H1 (cell line): ENCODE results near the gene MEN1. TPM values are rescaled to one million over a fixed set of nuclear protein-coding genes. Genes with fewer than 3 reads are reported as not detected.

Source experiments
- BCL11A ChIP-seq, 2 experiments: IDR thresholded peaks; one replicate each; pipeline ENCODE4 v1.6.1; 2011; ENCODE audit warnings: low read depth in 2 of 2, low read length in 2 of 2, mild to moderate bottlenecking in 2 of 2
- EZH2 ChIP-seq: fragments of 200-600 bp; sonication (generic); IDR thresholded peaks from 2 replicates; pipeline ENCODE4 v1.7.1; 2012; ENCODE audit warnings: low read depth, mild to moderate bottlenecking, moderate library complexity, low read length, inconsistent platforms; ENCODE audit not compliant: severe bottlenecking
- JUND ChIP-seq: IDR thresholded peaks from 2 replicates; pipeline ENCODE4 v1.6.1; 2011; ENCODE audit warnings: mild to moderate bottlenecking, improper control_type of control experiment, low read length
- PHF8 ChIP-seq: fragments of 200-600 bp; sonication (generic); conservative IDR thresholded peaks from 2 replicates; pipeline ENCODE4 v1.7.1; 2012; ENCODE audit warnings: low read depth, mild to moderate bottlenecking, inconsistent platforms, low read length, moderate library complexity
- POLR2AphosphoS5 ChIP-seq: IDR thresholded peaks from 2 replicates; pipeline ENCODE4 v1.6.1; 2011; ENCODE audit warnings: low read depth, low read length
- RBBP5 ChIP-seq: IDR thresholded peaks from 2 replicates; pipeline ENCODE4 v1.7.1; 2012; ENCODE audit warnings: low read depth, mild to moderate bottlenecking, inconsistent platforms, low read length, moderate library complexity, borderline replicate concordance
- SIN3A ChIP-seq, 2 experiments: IDR thresholded peaks in 1 of 2; conservative IDR thresholded peaks in 1 of 2; 2 replicates each; pipeline ENCODE4 v1.6.1; 2011 to 2012; ENCODE audit warnings: low read length in 2 of 2, improper control_type of control experiment in 1 of 2, low read depth in 1 of 2, mild to moderate bottlenecking in 1 of 2
- SIRT6 ChIP-seq: IDR thresholded peaks from one replicate; pipeline ENCODE4 v1.7.1; 2012; ENCODE audit warnings: low read length, inconsistent platforms
- TCF12 ChIP-seq: IDR thresholded peaks from 2 replicates; pipeline ENCODE4 v1.6.1; 2011; ENCODE audit warnings: low read depth, mild to moderate bottlenecking, low read length
- polyA plus RNA-seq, 7 experiments: library from polyadenylated mRNA; depleted of rRNA in 3 of 7; stranded (reverse) in 5 of 7; unstranded in 2 of 7; fragments of >200 nt in 5 of 7; fragments of 200-250 nt in 2 of 7; gene quantifications; 1 replicate in 5 of 7; 2 replicates in 1 of 7; 4 replicates in 1 of 7; pipeline versions ENCODE4 v1.2.1 to v1.2.3, GENCODE V29; 2011 to 2013; ENCODE audit warnings: missing spikeins in 2 of 7, mixed read lengths in 2 of 7
- total RNA-seq: library from RNA; stranded (reverse); fragmentation: NEBNext Ultra II Directional; extraction: Animal tissue kit (Norgen Biotek cat#: 25700); gene quantifications from 2 replicates; pipeline ENCODE4 v1.2.1, GENCODE V29; 2021

The MEN1 gene
- total and polyA plus RNA-seq, 2 of the 8 experiments (the other 6 are each of a cell fraction or from before 2014, with no cell fraction given), result 47.2 to 56.3 TPM

DNA sequence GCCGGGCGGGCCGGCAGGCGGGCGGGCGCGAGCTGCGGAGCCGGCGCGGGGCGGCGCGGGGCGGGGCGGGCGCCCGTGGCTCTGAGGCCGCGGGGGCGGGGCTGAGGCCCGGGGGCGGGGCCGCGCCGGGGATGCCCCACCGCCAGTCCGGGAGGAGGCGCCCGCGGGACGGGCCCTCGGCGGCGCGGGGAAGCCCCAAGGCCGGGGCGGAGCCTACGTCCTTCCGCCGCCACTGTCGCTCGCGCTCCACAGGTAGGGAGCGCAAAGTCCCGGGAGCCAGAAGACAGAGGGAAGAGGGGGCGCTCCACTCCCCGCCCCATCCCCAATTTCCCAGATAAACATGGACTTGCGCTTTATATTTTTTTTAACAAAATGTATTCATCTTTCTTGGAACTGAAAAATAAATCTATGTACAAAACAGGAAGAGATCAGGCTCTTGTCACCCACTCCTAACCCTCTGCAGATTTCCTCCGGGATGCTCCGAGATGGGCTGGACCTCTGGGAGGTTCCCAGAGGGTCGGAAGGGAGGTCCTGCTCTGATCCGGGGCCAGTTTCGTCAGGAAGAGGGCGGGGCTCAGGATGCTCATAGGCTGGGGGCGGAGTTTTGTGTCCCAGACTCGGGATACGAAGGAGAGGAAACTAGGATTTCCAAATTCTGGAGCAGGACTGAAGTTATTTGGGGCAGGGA lies 7.0 kb downstream of the MEN1 start, which contains the start of gene MAP4K2 (continued):
- no peak for TF ChIP-seq POLR2AphosphoS5
- no peak for TF ChIP-seq JUND
- TF ChIP-seq SIN3A (conservative IDR thresholded peaks at IDR 0.05 in 1 of 2, IDR thresholded peaks at IDR 0.05 in 1 of 2; ENCODE audit: low read depth in 1 of 2, low read length in 2 of 2), result peak in 1 of 2 experiments; percentile 78; a peak in 2 of 4 replicates
- TF ChIP-seq SIRT6, result no peak
- 0 out of 2 replicates have a peak, but pooled peaks have one; percentile 50 for TF ChIP-seq RBBP5
- no peak for TF ChIP-seq PHF8
- no peak for TF ChIP-seq BCL11A (IDR thresholded peaks at IDR 0.05; ENCODE audit: low read depth in 2 of 2, low read length in 2 of 2)
- no peak for TF ChIP-seq EZH2
- no peak for TF ChIP-seq TCF12
- TF ChIP-seq, all 59 proteins: peak for 6
